HepG2 (cell line): Measurements from ENCODE around the gene WEE1. TPM values are rescaled to one million over a fixed set of nuclear protein-coding genes. Genes with fewer than 3 reads are reported as not detected.

Experiments used
- AHR ChIP-seq: IDR thresholded peaks from 2 replicates; pipeline ENCODE4 v1.6.1; 2018; ENCODE audit warnings: missing genetic modification reagents, missing compliant biosample characterization
- ATF4 ChIP-seq, 2 experiments: fragments of 450-650 bp in 1 of 2; sonication (generic) in 1 of 2; formaldehyde crosslinking; IDR thresholded peaks; 2 replicates each; pipeline versions ENCODE4 v1.5.0 to v1.8.0; 2020 to 2022; ENCODE audit warnings: mild to moderate bottlenecking in 1 of 2, missing genetic modification reagents in 1 of 2
- BHLHE40 ChIP-seq: IDR thresholded peaks from 2 replicates; pipeline ENCODE4 v1.6.1; 2011; ENCODE audit warnings: low read length, improper control_type of control experiment
- CBX1 ChIP-seq: IDR thresholded peaks from one replicate; pipeline ENCODE4 v1.6.1; 2016; ENCODE audit warnings: antibody characterized with exemption, low read depth
- ESRRA ChIP-seq: sonication (generic); formaldehyde crosslinking; IDR thresholded peaks from 2 replicates; pipeline ENCODE4 v1.5.1; 2020; ENCODE audit warnings: mild to moderate bottlenecking, low read depth, missing genetic modification reagents
- FOXJ3 ChIP-seq: sonication (generic); formaldehyde crosslinking; IDR thresholded peaks from 2 replicates; pipeline ENCODE4 v1.4.0; 2020; ENCODE audit warnings: missing genetic modification reagents, mild to moderate bottlenecking, borderline replicate concordance
- FOXP1 ChIP-seq, 2 experiments: fragments of 450-650 bp in 1 of 2; IDR thresholded peaks; 2 replicates each; pipeline ENCODE4 v1.6.1; 2017 to 2018; ENCODE audit warnings: antibody characterized with exemption in 1 of 2
- GABPA ChIP-seq, 2 experiments: IDR thresholded peaks; 2 replicates each; pipeline ENCODE4 v1.6.1; 2011 to 2016; ENCODE audit warnings: low read depth in 2 of 2, low read length in 1 of 2, missing biosample characterization in 1 of 2, missing genetic modification characterization in 1 of 2
- HNRNPK ChIP-seq: fragments of 200-400 bp; formaldehyde crosslinking; IDR thresholded peaks from 2 replicates; pipeline ENCODE4 v1.6.1; 2018; ENCODE audit warnings: low read length, low read depth, moderate library complexity, mild to moderate bottlenecking; ENCODE audit not compliant: poor library complexity, severe bottlenecking
- KMT2B ChIP-seq: IDR thresholded peaks from 2 replicates; pipeline ENCODE4 v1.6.1; 2016; ENCODE audit warnings: missing genetic modification reagents, missing compliant biosample characterization
- RXRA ChIP-seq: sonication (generic); formaldehyde crosslinking; IDR thresholded peaks from 2 replicates; pipeline ENCODE4 v1.5.1; 2020; ENCODE audit warnings: missing genetic modification reagents
- SNAI1 ChIP-seq: sonication (generic); formaldehyde crosslinking; IDR thresholded peaks from 2 replicates; pipeline ENCODE4 v1.5.0; 2020; ENCODE audit warnings: mild to moderate bottlenecking, missing genetic modification reagents, borderline replicate concordance
- SNRNP70 ChIP-seq: fragments of 200-400 bp; formaldehyde crosslinking; IDR thresholded peaks from 2 replicates; pipeline ENCODE4 v1.6.1; 2017; ENCODE audit warnings: mild to moderate bottlenecking, low read depth, low read length, moderate library complexity
- TCF7L2 ChIP-seq: IDR thresholded peaks from 2 replicates; pipeline ENCODE4 v1.6.1; 2011; ENCODE audit warnings: mild to moderate bottlenecking, low read depth, low read length, moderate library complexity
- ZBTB21 ChIP-seq: sonication (generic); formaldehyde crosslinking; IDR thresholded peaks from 2 replicates; pipeline ENCODE4 v1.4.0; 2020; ENCODE audit warnings: missing genetic modification reagents
- ZC3H4 ChIP-seq: sonication (generic); formaldehyde crosslinking; IDR thresholded peaks from 2 replicates; pipeline ENCODE4 v1.4.0; 2020; ENCODE audit warnings: missing genetic modification reagents, borderline replicate concordance
- ZKSCAN5 ChIP-seq: sonication (generic); formaldehyde crosslinking; IDR thresholded peaks from 2 replicates; pipeline ENCODE4 v1.5.1; 2020; ENCODE audit warnings: mild to moderate bottlenecking, missing genetic modification reagents
- ZNF292 ChIP-seq: sonication (generic); formaldehyde crosslinking; IDR thresholded peaks from 2 replicates; pipeline ENCODE4 v1.8.1; 2022; ENCODE audit warnings: mild to moderate bottlenecking, low read depth, missing genetic modification reagents, borderline replicate concordance
- ZNF350 ChIP-seq: sonication (generic); formaldehyde crosslinking; IDR thresholded peaks from 2 replicates; pipeline ENCODE4 v1.4.0; 2020; ENCODE audit warnings: mild to moderate bottlenecking, low read depth, missing genetic modification reagents, borderline replicate concordance
- ZNF660 ChIP-seq: sonication (generic); formaldehyde crosslinking; IDR thresholded peaks from 2 replicates; pipeline ENCODE4 v1.5.1; 2020; ENCODE audit warnings: mild to moderate bottlenecking, low read depth, missing genetic modification reagents, borderline replicate concordance
- ZNF761 ChIP-seq: sonication (generic); formaldehyde crosslinking; conservative IDR thresholded peaks from 2 replicates; pipeline ENCODE4 v1.4.0; 2020; ENCODE audit warnings: mild to moderate bottlenecking, missing genetic modification reagents
- ZSCAN20 ChIP-seq: sonication (generic); formaldehyde crosslinking; IDR thresholded peaks from 2 replicates; pipeline ENCODE4 v1.4.0; 2020; ENCODE audit warnings: missing genetic modification reagents, mild to moderate bottlenecking, borderline replicate concordance
- ZZZ3 ChIP-seq: sonication (generic); formaldehyde crosslinking; IDR thresholded peaks from 2 replicates; pipeline ENCODE4 v1.4.0; 2020; ENCODE audit warnings: missing genetic modification reagents, mild to moderate bottlenecking, borderline replicate concordance
- polyA plus RNA-seq, 8 experiments: library from polyadenylated mRNA; depleted of rRNA in 3 of 8; stranded (reverse) in 7 of 8; unstranded in 1 of 8; fragments of >200 nt; fragmentation: Illumina TruSeq in 4 of 8; extraction: Trizol in 4 of 8; gene quantifications; 2 replicates each; pipeline versions ENCODE4 v1.2.1 to v1.2.3, GENCODE V29; 2011 to 2016; ENCODE audit warnings: low read depth in 4 of 8, missing spikeins in 1 of 8, mixed read lengths in 1 of 8; ENCODE audit not compliant: insufficient read depth in 1 of 8
- total RNA-seq, 5 experiments: library from RNA; depleted of rRNA; stranded (reverse); fragments of >200 nt; fragmentation: Illumina TruSeq; extraction: Trizol; gene quantifications; 2 replicates each; pipeline ENCODE4 v1.2.3, GENCODE V29; 2016; ENCODE audit warnings: low read depth in 1 of 5
- TF ChIP-seq, protein P1 (sequence below): IDR thresholded peaks from 2 replicates; pipeline ENCODE4 v1.6.1; 2016; ENCODE audit warnings: low read depth, missing genetic modification reagents, missing compliant biosample characterization

WEE1 gene
- total and polyA plus RNA-seq, 2 of the 13 experiments (the other 11 are each of a cell fraction or from before 2014, with no cell fraction given), result 31.4 to 63.7 TPM

DNA sequence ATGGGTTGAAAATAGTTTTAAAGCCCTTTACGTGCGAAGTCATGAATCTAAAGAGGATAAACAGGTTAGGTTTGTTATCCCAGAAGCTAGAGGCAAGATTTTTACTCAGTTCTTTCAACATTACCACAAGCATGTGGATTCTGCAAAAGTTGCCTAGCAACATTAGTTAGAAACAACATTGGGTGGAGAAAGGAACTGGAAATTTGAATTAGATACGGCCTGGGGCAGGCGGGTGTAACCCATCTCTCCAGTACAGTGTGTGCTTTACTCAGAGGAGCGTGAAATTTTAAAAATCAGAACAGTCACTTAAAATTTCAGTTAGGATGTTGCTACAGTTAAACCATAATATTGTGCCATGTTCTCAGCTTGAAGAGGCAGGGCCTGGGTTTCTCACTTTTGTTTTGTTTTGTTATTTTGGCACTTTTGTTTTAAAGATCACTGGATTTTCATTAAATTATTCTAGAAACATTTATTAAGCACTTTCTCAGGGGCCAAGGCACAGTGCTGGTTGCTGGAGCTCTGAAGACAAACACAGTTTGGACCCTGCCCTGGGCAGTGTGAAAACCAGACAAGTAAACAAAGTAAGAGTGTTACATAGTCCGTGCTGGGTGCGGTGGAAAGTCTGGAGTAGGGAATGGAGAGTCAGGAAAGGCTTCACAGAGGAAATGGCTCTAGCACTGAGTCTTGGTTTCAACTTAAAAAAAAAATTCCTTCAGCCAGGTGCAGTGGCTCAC is 4.4 kb upstream of the WEE1 start (continued):
- TF ChIP-seq ZBTB21 (0 out of 2 replicates have a peak, but pooled peaks have one; percentile 45), TCF7L2 (no peak), ZSCAN20 (CRISPR knock-in tag) (0 out of 2 replicates have a peak, but pooled peaks have one; percentile 51), AHR (no peak), ZKSCAN5 (CRISPR knock-in tag) (no peak), FOXJ3 (CRISPR knock-in tag) (peak; percentile 96), BHLHE40 (peak; percentile 70), ZNF660 (CRISPR knock-in tag) (no peak), ZZZ3 (CRISPR knock-in tag) (no peak), GABPA (IDR thresholded peaks at IDR 0.05; ENCODE audit: low read depth, low read length) (no peak), GABPA (CRISPR knock-in tag; IDR thresholded peaks at IDR 0.05; ENCODE audit: low read depth) (peak; percentile 57), SNRNP70 (no peak), ZC3H4 (CRISPR knock-in tag) (no peak), HNRNPK (peak; percentile 4), ESRRA (CRISPR knock-in tag) (0 out of 2 replicates have a peak, but pooled peaks have one; percentile 29), ZNF292 (peak; percentile 81; the same call in 1 of the 2 replicates), FOXP1 (IDR thresholded peaks at IDR 0.05) (peak; percentile 86), FOXP1 (CRISPR knock-in tag; IDR thresholded peaks at IDR 0.05) (peak; percentile 94), ATF4 (CRISPR knock-in tag; IDR thresholded peaks at IDR 0.05) (peak in 1 of 2 experiments; percentile 80; a peak in 2 of 4 replicates), RXRA (peak; percentile 65; the same call in 1 of the 2 replicates), ZNF761 (no peak), KMT2B (CRISPR knock-in tag) (peak; percentile 76; the same call in 1 of the 2 replicates), SNAI1 (no peak), ZNF350 (CRISPR knock-in tag) (no peak), CBX1 (no peak)
- TF ChIP-seq, protein P1, sequence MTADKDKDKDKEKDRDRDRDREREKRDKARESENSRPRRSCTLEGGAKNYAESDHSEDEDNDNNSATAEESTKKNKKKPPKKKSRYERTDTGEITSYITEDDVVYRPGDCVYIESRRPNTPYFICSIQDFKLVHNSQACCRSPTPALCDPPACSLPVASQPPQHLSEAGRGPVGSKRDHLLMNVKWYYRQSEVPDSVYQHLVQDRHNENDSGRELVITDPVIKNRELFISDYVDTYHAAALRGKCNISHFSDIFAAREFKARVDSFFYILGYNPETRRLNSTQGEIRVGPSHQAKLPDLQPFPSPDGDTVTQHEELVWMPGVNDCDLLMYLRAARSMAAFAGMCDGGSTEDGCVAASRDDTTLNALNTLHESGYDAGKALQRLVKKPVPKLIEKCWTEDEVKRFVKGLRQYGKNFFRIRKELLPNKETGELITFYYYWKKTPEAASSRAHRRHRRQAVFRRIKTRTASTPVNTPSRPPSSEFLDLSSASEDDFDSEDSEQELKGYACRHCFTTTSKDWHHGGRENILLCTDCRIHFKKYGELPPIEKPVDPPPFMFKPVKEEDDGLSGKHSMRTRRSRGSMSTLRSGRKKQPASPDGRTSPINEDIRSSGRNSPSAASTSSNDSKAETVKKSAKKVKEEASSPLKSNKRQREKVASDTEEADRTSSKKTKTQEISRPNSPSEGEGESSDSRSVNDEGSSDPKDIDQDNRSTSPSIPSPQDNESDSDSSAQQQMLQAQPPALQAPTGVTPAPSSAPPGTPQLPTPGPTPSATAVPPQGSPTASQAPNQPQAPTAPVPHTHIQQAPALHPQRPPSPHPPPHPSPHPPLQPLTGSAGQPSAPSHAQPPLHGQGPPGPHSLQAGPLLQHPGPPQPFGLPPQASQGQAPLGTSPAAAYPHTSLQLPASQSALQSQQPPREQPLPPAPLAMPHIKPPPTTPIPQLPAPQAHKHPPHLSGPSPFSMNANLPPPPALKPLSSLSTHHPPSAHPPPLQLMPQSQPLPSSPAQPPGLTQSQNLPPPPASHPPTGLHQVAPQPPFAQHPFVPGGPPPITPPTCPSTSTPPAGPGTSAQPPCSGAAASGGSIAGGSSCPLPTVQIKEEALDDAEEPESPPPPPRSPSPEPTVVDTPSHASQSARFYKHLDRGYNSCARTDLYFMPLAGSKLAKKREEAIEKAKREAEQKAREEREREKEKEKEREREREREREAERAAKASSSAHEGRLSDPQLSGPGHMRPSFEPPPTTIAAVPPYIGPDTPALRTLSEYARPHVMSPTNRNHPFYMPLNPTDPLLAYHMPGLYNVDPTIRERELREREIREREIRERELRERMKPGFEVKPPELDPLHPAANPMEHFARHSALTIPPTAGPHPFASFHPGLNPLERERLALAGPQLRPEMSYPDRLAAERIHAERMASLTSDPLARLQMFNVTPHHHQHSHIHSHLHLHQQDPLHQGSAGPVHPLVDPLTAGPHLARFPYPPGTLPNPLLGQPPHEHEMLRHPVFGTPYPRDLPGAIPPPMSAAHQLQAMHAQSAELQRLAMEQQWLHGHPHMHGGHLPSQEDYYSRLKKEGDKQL (CRISPR knock-in tag), result peak; percentile 60
